ENCODE results near the gene BBS4. TPM values are rescaled to one million over a fixed set of nuclear protein-coding genes. Genes with fewer than 3 reads are reported as not detected.

BBS4 gene
- total and polyA plus RNA-seq, 12 donors: 13.6 to 44.1 (median 23.5) TPM

DNA sequence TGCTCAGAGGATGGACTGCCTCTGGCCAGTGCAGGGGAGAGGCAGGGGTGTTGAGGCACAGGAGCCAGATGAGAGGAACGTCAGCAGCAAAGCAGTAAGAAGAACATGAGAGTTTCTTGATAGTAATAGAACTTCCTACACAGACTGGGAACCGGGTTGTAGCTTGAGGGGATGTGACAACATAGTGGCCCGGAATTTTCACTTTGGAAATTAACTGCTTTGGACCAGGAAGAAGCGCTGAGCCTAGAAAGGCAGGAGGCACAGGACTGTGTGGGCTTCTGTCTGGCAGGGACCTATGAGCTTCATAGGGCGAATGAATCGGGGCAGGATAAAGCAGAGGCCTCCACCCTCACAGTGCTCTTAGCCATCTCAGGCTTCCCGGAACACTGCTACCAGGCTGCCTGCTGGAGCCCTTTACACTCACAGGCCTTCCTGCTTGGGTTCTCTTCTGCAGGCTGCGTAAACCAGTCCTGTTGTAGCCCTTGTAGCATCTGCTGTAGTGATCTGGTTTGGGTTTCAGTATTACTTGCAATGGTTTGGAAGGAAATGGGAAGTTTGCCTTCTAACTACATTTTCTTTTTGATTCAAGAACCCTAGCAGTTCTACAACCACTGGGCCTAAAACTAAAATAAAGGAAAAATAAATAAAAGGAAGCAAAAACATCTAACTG, 100.8 kb downstream of the BBS4 start:
- no peak overlapping the region for H3K27ac ChIP-seq
- H3K36me3 ChIP-seq (replicated peaks in 1 of 2): no peaks in the 10 kb centered on the region
- peaks cover 0 to 18% of the 10 kb centered on the region in 2 donors for H3K4me1 ChIP-seq (replicated peaks in 1 of 2)
- DNase-seq: no peak
- no peaks in the 10 kb centered on the region for H3K27me3 ChIP-seq
- TF ChIP-seq POLR2A (IDR thresholded peaks at IDR 0.05) (no peak), CTCF (IDR thresholded peaks at IDR 0.05) (no peak)
- intact Hi-C loops (cut with DNase I): loop anchor here in 1 of 2 donors (10.0 kb wide), 1 partner anchor 298 kb away; no protein-coding TSS in a partner anchor
- H3K9me3 ChIP-seq (replicated peaks in 1 of 3): no peaks in the 10 kb centered on the region
- H3K4me3 ChIP-seq: no peak overlapping the region
- 81 to 88% (median 85%) methylated on average over 8 of the region's 8 CpGs for whole genome bisulfite sequencing, 4 donors

DNA sequence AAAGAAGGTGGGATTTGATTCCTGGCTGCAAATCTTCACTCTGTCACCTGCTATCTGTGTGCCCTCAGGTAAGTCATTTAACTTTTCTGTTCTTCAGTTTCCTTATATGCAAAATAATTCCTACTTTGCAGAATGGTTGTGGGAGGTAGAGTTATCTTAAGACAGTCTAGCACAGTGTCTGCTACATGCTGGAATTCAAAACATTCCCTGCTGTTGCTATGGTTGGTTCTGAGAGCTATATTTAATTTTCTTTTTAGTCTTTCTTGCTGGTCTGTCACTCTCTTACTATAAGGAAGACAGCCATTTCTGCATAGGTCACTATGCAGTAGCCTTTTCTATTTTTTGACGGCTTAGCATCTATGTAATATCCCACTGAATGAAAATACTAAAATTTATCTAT, 101.5 kb downstream of the BBS4 start:
- 76 to 88% (median 84%) methylated on average over 1 of the region's 1 CpG for WGBS, 4 donors
- H3K4me1 ChIP-seq (replicated peaks in 1 of 2): peaks cover 0 to 10% of the 10 kb centered on the region in 2 donors
- intact Hi-C loops (cut with DNase I): loop anchor here in 1 of 2 donors (10.0 kb wide), 1 partner anchor 297 kb away; no protein-coding TSS in a partner anchor

More for the DNA sequence above, 101.5 kb downstream of the BBS4 start:
- no peak overlapping the region for H3K4me3 ChIP-seq
- H3K9me3 ChIP-seq (replicated peaks in 1 of 3): no peaks in the 10 kb centered on the region
- no peak for DNase-seq
- TF ChIP-seq POLR2A (IDR thresholded peaks at IDR 0.05) (no peak), CTCF (IDR thresholded peaks at IDR 0.05) (no peak)
- no peaks in the 10 kb centered on the region for H3K27me3 ChIP-seq
- H3K36me3 ChIP-seq (replicated peaks in 1 of 2): no peaks in the 10 kb centered on the region
- no peak overlapping the region for H3K27ac ChIP-seq

Small RNA genes within 50 kb of the gene (small RNA-seq; reads per million reads assigned to genes)
- gene RN7SL853P: 0 reads per million in 2 donors

Other genes with a start within 250 kb of the BBS4 start
- gene ARIH1, start 211.9 kb upstream of the BBS4 start, total RNA-seq: 100 to 1,000 TPM in 4 of 9 donors, 10 to 100 TPM in 5; 22.6 to 159 (median 60.3) TPM
- 10 to 100 TPM; 18.3 to 68.3 (median 28.7) TPM for gene ARIH1, start 211.9 kb upstream of the BBS4 start, polyA plus RNA-seq
- under 1 TPM in 2 of 9 donors, not detected in 7; 0.11 to 0.61 TPM for gene GOLGA6B, start 31.5 kb upstream of the BBS4 start, total RNA-seq
- gene GOLGA6B, start 31.5 kb upstream of the BBS4 start, polyA plus RNA-seq: not detected
- not detected for gene HIGD2B, start within 50 bp of the BBS4 start, total RNA-seq
- under 1 TPM in 1 of 3 donors, not detected in 2; 0.10 TPM for gene HIGD2B, start within 50 bp of the BBS4 start, polyA plus RNA-seq
- gene ADPGK, start 97.6 kb downstream of the BBS4 start, total RNA-seq: 10 to 100 TPM; 27.7 to 97.1 (median 44.1) TPM
- gene ADPGK, start 97.6 kb downstream of the BBS4 start, polyA plus RNA-seq: 10 to 100 TPM; 44.7 to 62.0 (median 56.4) TPM